Fibroblast of lung (primary cell): ENCODE measurements around the gene FAM13B. TPM values are rescaled to one million over a fixed set of nuclear protein-coding genes. Genes with fewer than 3 reads are reported as not detected.

Source experiments
- DNase-seq, 2 donors: peaks; one replicate each; pipeline versions ENCODE4 v3.0.0 to v3.0.0-alpha.2; 2010; ENCODE audit warnings: low read depth in 2 of 2
- H2AFZ ChIP-seq: 2 replicates; pipeline ENCODE4 v1.5.1; 2012; ENCODE audit warnings: low read length, control low read depth, inconsistent platforms
- H3K27ac ChIP-seq: 2 replicates; pipeline ENCODE4 v1.5.1; 2011; ENCODE audit warnings: low read length, control low read depth; ENCODE audit not compliant: insufficient read depth
- H3K27me3 ChIP-seq: 2 replicates; pipeline ENCODE4 v1.5.1; 2011; ENCODE audit warnings: mild to moderate bottlenecking, low read length; ENCODE audit not compliant: control insufficient read depth, insufficient read depth
- H3K36me3 ChIP-seq: 2 replicates; pipeline ENCODE4 v1.5.1; 2011; ENCODE audit warnings: low read length; ENCODE audit not compliant: control insufficient read depth, insufficient read depth
- H3K4me1 ChIP-seq: 2 replicates; pipeline ENCODE4 v1.5.1; 2011; ENCODE audit warnings: low read length; ENCODE audit not compliant: control insufficient read depth, insufficient read depth; ENCODE audit errors: extremely low read depth
- H3K4me2 ChIP-seq: 2 replicates; pipeline ENCODE4 v1.5.1; 2011; ENCODE audit warnings: low read length, control low read depth; ENCODE audit not compliant: insufficient read depth; ENCODE audit errors: extremely low read depth
- H3K4me3 ChIP-seq, 4 experiments: fragments of 200-600 bp in 1 of 4; sonication (generic) in 1 of 4; replicated peaks in 1 of 4; 2 replicates each; pipeline ENCODE4 v1.5.1; 2011 to 2016; ENCODE audit warnings: low read length in 4 of 4, low read depth in 3 of 4, mild to moderate bottlenecking in 3 of 4, control low read depth in 2 of 4, inconsistent platforms in 1 of 4, mixed read lengths in 1 of 4; ENCODE audit not compliant: insufficient read depth in 1 of 4; ENCODE audit errors: control extremely low read depth in 1 of 4
- H3K79me2 ChIP-seq: 2 replicates; pipeline ENCODE4 v1.5.1; 2012; ENCODE audit warnings: mild to moderate bottlenecking, low read length, inconsistent platforms; ENCODE audit not compliant: control insufficient read depth, insufficient read depth
- H3K9ac ChIP-seq: 2 replicates; pipeline ENCODE4 v1.5.1; 2011; ENCODE audit warnings: mild to moderate bottlenecking, low read length, control low read depth; ENCODE audit not compliant: insufficient read depth
- H3K9me3 ChIP-seq: 2 replicates; pipeline ENCODE4 v1.5.1; 2012; ENCODE audit warnings: low read depth, low read length; ENCODE audit not compliant: control insufficient read depth, insufficient read depth
- H4K20me1 ChIP-seq: 2 replicates; pipeline ENCODE4 v1.5.1; 2011; ENCODE audit warnings: low read length; ENCODE audit not compliant: control insufficient read depth, insufficient read depth; ENCODE audit errors: extremely low read depth
- EZH2 ChIP-seq: IDR thresholded peaks from 2 replicates; pipeline ENCODE4 v1.5.1; 2012; ENCODE audit warnings: low read length, control low read depth, mild to moderate bottlenecking; ENCODE audit errors: missing control alignments
- polyA plus RNA-seq, 2 donors: library from polyadenylated mRNA; depleted of rRNA in 1 of 2; stranded (reverse) in 1 of 2; unstranded in 1 of 2; fragments of >200 nt; gene quantifications; 2 replicates each; pipeline ENCODE4 v1.2.1, GENCODE V29; 2011 to 2012; ENCODE audit warnings: missing spikeins in 1 of 2
- total RNA-seq: library from RNA; depleted of rRNA; stranded (reverse); fragments of >200 nt; gene quantifications from 2 replicates; pipeline ENCODE4 v1.2.1, GENCODE V29; 2014
- TF ChIP-seq, protein P1 (sequence below), 2 donors: IDR thresholded peaks in 1 of 2; conservative IDR thresholded peaks in 1 of 2; 1 replicate in 1 of 2; 2 replicates in 1 of 2; pipeline ENCODE4 v1.5.1; 2011 to 2012; ENCODE audit warnings: low read length in 2 of 2, control low read depth in 1 of 2, inconsistent platforms in 1 of 2, low read depth in 1 of 2, mild to moderate bottlenecking in 1 of 2

The FAM13B gene
- total and polyA plus RNA-seq, 2 donors (not counting 1 experiment from before 2014, with no cell fraction given), result 20.7 to 25.1 TPM

DNA sequence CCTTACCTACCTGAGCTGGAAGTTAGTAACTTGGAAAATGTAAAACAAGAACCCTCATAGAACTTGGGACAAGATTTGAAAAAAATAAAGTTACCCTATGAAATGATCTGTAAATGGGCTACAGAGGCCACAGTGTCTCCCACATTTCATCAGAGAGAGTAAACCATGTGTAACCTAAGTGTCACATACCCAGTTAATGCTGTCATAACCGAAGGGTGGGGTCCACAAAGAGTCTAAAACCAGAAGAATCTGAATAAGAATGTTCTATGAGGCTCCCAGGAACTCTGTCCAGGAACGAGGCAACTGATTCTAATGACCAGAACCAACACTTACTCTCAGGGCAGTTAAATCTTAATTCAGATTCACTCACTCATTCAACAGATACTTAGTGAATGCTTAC is 1.0 kb upstream of the FAM13B start:
- H3K4me1 ChIP-seq, result peaks cover 4% of the 10 kb centered on the region
- peak; percentile 66 to 84 for DNase-seq
- no peaks in the 10 kb centered on the region for H4K20me1 ChIP-seq
- no peaks in the 10 kb centered on the region for H3K27me3 ChIP-seq
- no peak overlapping the region for H3K9ac ChIP-seq
- peak overlapping the region; percentile 76 to 92 (median 84) for H3K4me3 ChIP-seq
- peak overlapping the region; percentile 97 for H3K27ac ChIP-seq
- TF ChIP-seq, protein P1, sequence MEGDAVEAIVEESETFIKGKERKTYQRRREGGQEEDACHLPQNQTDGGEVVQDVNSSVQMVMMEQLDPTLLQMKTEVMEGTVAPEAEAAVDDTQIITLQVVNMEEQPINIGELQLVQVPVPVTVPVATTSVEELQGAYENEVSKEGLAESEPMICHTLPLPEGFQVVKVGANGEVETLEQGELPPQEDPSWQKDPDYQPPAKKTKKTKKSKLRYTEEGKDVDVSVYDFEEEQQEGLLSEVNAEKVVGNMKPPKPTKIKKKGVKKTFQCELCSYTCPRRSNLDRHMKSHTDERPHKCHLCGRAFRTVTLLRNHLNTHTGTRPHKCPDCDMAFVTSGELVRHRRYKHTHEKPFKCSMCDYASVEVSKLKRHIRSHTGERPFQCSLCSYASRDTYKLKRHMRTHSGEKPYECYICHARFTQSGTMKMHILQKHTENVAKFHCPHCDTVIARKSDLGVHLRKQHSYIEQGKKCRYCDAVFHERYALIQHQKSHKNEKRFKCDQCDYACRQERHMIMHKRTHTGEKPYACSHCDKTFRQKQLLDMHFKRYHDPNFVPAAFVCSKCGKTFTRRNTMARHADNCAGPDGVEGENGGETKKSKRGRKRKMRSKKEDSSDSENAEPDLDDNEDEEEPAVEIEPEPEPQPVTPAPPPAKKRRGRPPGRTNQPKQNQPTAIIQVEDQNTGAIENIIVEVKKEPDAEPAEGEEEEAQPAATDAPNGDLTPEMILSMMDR (conservative IDR thresholded peaks at IDR 0.05 in 1 of 2, IDR thresholded peaks at IDR 0.05 in 1 of 2; ENCODE audit: low read depth in 1 of 2, low read length in 2 of 2), result no peak
- TF ChIP-seq EZH2, result no peak
- no peak overlapping the region for H2AFZ ChIP-seq
- H3K4me2 ChIP-seq, result peak overlapping the region; percentile 81
- H3K9me3 ChIP-seq, result no peaks in the 10 kb centered on the region
- peaks cover 35% of the 10 kb centered on the region for H3K79me2 ChIP-seq
- no peaks in the 10 kb centered on the region for H3K36me3 ChIP-seq

GRCh38 chr5:138033386-138033808 is 518 bp upstream of the FAM13B start:
- Histone ChIP-seq H3K79me2 (peaks cover 40% of the 10 kb centered on the region), H2AFZ (peak overlapping the region; percentile 68), H3K4me3 (peak overlapping the region; percentile 76 to 92 (median 84)), H3K36me3 (no peaks in the 10 kb centered on the region), H3K9me3 (no peaks in the 10 kb centered on the region), H4K20me1 (no peaks in the 10 kb centered on the region), H3K4me1 (peaks cover 4% of the 10 kb centered on the region), H3K27me3 (no peaks in the 10 kb centered on the region), H3K4me2 (peak overlapping the region; percentile 81), H3K27ac (peak overlapping the region; percentile 97), H3K9ac (peak overlapping the region; percentile 99)
- DNase-seq, result peak; percentile 5 to 8
- TF ChIP-seq EZH2, result no peak
- TF ChIP-seq, protein P1 (conservative IDR thresholded peaks at IDR 0.05 in 1 of 2, IDR thresholded peaks at IDR 0.05 in 1 of 2; ENCODE audit: low read depth in 1 of 2, low read length in 2 of 2), result no peak

DNA sequence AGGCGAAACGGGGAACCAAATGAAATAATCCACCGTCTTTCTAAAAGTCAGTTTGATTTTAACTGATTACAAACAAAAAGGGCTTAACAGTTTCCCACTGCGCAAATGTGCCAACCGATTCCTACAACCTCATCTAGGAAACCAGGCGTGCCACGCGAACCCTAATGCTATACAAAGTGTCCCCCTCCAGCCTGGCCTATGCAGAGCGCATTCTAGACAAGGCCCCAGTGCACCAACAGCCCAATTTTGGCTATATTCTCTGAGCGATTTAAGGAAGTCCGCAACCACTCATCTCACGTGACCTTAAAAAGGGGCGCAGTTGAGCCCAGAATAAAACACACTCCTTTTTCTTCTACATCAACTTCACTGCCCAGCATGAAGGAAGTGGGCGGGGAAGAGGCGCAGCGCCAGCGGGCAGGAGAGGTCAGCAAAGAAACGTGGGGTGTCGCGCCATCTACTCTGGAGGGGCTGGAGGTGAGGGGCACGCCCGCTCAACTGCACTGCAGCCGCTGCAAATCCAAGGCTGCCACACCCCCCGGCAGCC is 779 bp downstream of the FAM13B start:
- no peak for TF ChIP-seq EZH2
- TF ChIP-seq, protein P1 (conservative IDR thresholded peaks at IDR 0.05 in 1 of 2, IDR thresholded peaks at IDR 0.05 in 1 of 2; ENCODE audit: low read depth in 1 of 2, low read length in 2 of 2), result no peak
- Histone ChIP-seq H3K4me3 (peak overlapping the region; percentile 76 to 92 (median 86)), H3K27ac (peak overlapping the region; percentile 97), H3K36me3 (no peaks in the 10 kb centered on the region), H4K20me1 (no peaks in the 10 kb centered on the region), H3K9ac (peak overlapping the region; percentile 99), H2AFZ (peak overlapping the region; percentile 3), H3K4me2 (peak overlapping the region; percentile 87), H3K79me2 (peaks cover 53% of the 10 kb centered on the region), H3K27me3 (no peaks in the 10 kb centered on the region), H3K9me3 (no peaks in the 10 kb centered on the region), H3K4me1 (peaks cover 4% of the 10 kb centered on the region)
- peak; percentile 44 to 65 for DNase-seq
